Activated T-cell treated with anti-CD3 and anti-CD28 coated beads, Interleukin-2, amount 50 U/mL, for 48 hours (primary cell): ENCODE data around the gene CCDC175.

Experiments used
- DNase-seq, 2 experiments: peaks; one replicate each; pipeline ENCODE4 v3.0.0-alpha.2; 2020

Gene CCDC175

GRCh38 chr14:59538936-59539335 is 37.7 kb downstream of the CCDC175 start:
- no peak for DNase-seq

DNA sequence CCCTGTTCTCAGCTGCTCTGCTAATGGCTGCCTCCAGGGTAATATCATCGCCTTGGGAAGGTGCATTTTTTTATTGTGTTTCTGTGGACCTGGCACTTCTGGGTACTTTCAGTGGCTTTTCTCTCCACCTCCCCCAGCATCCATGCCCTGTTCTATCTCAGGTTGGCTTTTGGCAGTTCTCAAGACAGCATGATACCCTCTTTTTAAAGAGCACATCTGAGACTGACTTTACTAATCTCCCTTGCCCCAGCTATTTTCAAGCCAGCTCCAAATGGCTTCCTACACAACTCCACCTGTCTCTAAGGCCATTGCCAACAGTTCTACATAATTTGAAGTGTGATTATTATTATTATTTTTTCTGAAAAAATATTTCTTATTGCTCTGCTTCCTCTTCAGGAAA is 39.1 kb downstream of the CCDC175 start:
- no peak for DNase-seq

DNA sequence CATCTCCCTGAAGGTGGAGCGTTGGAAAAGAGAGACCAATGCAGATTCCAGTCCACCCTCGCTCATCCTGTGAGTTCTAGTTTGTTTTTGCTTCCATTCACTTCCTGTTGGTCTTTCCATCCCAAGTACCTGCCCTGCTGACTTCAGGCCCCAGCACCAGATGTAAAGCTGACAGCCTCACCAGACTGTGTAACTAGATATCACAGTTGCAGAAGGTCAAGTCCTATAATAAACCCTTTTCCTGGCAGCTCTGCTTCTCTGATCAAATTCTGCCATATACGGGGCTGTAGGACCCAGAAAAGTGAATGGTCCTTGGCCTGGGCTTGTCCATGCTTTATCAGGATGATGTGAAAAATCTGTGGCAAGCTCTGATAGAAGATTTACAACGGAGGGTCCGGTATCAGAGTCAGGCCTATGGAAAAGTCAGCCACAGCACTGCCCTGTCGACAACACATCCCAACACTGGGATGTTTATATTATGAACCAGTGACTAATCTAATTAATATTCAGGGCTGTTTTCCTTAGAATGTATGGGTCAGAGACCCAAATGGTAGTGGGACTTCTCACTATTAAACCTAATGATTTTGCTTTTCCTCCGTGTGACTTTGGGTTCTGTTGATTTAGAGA is 42.1 kb downstream of the CCDC175 start:
- no peak for DNase-seq

DNA sequence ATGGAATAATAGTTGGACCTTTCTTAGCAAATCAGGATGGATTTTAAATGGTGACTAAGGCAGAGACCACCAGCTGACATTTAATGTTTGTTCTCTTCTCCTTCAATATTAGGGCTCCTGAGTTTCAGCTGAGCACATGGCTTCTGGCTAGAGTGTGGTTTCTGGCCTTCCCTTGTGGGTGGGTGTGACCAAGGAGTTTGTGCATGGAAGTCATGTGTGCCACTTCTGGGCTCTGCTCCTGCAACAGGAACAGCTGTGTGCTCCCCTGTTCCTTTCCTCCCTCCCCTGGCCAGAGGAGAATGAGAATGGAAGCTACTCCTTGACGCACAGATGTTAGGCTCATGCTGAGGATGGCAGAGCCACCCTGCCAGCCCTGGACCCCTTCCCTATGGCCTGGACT is 44.2 kb downstream of the CCDC175 start:
- no peak for DNase-seq

DNA sequence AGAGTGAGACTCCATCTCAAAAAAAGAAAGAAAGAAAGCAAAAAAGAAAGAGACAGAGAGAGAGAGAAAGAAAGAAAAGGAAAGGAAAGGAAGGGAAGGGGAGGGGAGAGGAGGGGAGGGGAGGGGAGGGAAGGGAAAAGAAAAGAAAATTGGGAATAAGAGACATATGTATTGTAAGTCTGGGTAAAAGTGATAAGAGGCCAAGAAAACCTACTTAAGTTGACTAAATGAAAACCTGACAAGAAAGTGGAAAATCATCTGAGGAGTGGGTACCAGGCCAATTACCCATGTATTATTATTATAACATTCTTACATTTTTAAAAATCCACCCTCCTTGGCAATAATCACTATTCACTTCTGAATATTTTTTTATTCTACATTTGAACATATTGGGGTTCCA is 46.3 kb downstream of the CCDC175 start:
- DNase-seq, result no peak

DNA sequence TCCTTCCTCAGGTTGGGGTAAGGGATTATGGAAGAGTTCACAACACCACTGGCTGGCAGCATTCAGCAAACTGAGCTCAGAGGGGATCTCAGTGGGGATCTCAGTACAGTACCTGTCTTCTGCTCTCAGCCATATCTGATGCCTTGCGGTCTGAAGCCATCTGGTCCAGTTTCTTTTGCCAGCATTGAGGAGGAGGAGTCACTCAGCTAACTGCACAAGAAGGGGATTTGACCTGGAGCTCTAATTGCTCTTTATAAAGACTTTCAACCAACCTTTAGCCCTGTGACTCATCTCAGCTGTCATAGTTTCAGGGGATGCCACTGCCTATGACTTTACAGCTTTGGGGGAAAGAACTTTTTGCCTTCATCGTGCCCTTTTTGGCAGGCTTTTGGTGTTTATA is 47.4 kb downstream of the CCDC175 start:
- no peak for DNase-seq

DNA sequence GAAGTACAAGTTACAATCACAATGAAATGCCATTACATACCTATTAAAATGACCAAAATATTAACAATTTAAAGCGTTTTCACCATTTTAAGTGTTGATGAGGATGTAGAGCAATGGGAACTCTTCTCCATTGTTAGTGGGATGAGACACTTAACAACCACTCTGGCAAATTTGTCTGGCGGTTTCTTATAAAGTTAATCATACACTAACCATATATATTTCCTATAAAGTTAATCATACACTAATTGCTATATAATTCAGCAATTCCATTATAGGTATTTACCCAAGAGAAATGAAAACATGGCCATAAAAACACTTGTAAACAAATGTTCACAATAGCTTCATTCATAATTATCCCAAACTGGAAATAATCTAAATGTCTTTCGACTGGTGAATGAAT is 56.4 kb downstream of the CCDC175 start:
- no peak for DNase-seq

GRCh38 chr14:59511916-59512575 is 64.6 kb downstream of the CCDC175 start:
- DNase-seq, result peak in 1 of 2 experiments; percentile 23

DNA sequence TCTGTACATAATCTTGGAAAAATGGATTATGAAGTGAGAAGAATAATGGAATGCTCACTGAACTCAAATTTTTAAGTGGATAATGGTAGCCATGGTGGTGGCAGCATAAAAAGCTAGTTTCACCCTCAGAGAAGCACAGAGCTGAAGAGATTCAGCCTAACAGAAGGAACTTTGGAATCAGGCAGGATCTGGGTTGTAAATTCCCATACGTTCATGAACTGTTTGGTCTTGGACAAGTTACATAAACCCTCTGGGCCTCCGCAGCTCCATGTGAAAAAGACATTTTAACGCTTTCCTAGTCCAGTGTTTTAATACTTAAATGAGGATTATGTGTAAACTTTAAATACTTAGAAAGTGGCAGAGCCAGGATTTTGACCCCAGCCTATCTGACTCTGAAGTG is 65.6 kb downstream of the CCDC175 start:
- DNase-seq, result no peak

DNA sequence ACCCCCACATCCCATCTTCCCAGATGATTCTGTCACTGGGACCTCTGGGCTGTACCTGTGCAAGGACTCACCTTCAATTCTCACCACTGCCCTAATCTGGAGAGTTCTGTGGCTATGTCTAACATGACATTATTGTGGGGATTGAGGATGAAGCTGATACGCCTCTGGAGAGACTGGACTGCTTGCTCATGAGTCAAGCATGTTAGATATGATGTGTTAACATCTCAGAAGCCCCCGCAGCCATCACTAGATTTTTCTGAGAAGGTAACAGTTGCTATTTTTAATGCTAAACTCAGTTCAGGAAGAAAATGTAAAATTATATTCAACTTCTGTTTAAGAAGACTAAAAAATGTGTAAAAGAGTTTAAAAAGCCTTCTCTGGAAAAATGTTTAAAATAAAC is 66.6 kb downstream of the CCDC175 start:
- no peak for DNase-seq

DNA sequence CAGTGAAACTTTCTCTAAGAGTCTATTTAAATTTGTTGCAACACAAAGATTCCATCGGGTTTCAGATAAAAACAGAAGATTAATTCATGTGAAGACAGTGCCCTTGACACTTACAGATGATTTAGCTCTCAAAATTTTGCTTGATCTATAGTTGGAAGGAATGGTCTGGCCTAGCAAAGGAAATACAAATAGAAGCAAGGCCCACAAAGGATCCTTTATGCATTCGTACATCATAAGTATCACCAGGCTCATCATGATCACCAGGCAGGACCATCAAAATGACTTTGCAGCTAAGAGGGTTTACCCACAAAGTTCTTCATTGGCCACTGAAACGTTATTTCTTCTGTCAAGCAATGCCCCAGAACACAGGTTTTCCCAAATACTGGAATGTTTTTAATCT is 67.5 kb downstream of the CCDC175 start:
- DNase-seq, result no peak

- no peak for DNase-seq
Measured at GRCh38 chr14:59507752-59508103, 68.9 kb downstream of the CCDC175 start.

- peak; percentile 66 to 68 for DNase-seq
Measured at GRCh38 chr14:59507063-59507751, 69.4 kb downstream of the CCDC175 start.

GRCh38 chr14:59503256-59503655 is 73.4 kb downstream of the CCDC175 start:
- DNase-seq, result no peak

GRCh38 chr14:59500732-59501131 is 75.9 kb downstream of the CCDC175 start:
- no peak for DNase-seq

GRCh38 chr14:59492384-59492783 is 84.2 kb downstream of the CCDC175 start:
- DNase-seq, result no peak

GRCh38 chr14:59490756-59491155 is 85.9 kb downstream of the CCDC175 start:
- DNase-seq, result no peak

GRCh38 chr14:59484639-59485175 is 91.9 kb downstream of the CCDC175 start:
- no peak for DNase-seq

- peak; percentile 98 for DNase-seq
Measured at GRCh38 chr14:59483819-59484638, 92.6 kb downstream of the CCDC175 start, which contains the start of the genes JKAMP and L3HYPDH. Gene JKAMP (plus strand): TSS chr14:59484517. CDS start chr14:59484590, 73 bp downstream. Gene L3HYPDH (minus strand): TSS chr14:59484408. CDS start chr14:59484316, 92 bp downstream.

DNA sequence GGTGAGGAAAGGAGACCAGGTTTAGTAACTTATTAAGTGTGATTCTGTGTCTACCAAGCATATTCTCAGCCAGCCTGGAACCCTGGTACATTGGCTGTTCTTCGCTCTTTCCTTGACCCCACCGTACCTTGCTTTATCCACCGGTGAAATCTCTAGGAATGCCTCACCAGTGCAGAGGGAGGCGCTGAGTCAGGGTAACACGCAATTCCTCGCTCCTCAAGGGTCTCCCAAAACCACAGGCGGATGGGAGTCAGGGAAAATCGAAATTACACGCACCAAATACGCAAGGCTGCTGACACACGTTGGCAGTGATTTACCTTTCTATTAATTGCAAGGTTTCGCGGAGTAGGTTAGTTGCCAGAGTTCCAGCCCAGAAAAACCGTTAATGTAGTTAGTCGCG is 93.2 kb downstream of the CCDC175 start:
- DNase-seq, result no peak

GRCh38 chr14:59482541-59483331 is 93.9 kb downstream of the CCDC175 start:
- DNase-seq, result no peak

DNA sequence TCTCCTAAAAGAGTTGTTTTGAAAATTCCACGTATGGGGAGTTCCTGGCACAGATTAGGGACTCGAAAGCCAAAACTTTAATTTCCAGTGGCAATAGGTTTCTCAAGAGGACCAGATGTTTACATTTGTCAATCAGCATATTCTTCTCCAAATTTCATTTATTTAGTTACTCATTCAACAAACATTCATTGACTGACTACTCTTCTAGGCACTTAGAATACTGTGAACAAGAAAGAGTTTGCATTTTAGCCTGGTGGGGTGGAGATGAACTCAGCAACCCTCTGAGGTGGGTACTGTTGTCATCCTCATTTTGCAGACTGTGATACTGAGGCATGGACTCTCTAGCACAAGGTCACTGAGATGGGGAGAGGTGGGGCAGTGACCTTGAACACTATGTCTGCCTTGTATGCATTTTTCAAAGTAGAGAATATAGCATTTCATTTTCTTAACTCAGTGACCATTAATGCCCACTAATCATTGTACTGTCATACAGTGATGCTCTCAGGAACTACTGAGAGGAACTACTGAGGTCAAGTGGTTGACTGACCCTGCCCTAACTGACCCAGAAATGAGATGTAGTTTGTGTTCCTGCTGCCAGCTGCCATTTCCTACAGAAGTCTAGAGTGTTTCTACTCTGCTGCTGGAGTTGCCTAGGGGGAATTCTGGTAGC is 94.6 kb downstream of the CCDC175 start:
- no peak for DNase-seq
